GM10248 (cell line): ENCODE data around the gene PI3.
"Not testable (repeated sequence)": the region's sequence is repeated elsewhere in the genome, so short reads cannot be mapped to it uniquely, and the experiment has no call there.

ENCODE experiments used
- CTCF ChIA-PET: fragments of 300-600 bp; sonication (Branson Sonifier 250); formaldehyde crosslinking; extraction: SDS; loops from one replicate; lab custom pipeline; 2021; ENCODE audit warnings: antibody characterized with exemption; lab: Yijun Ruan, JAX
- POLR2A ChIA-PET: fragments of 350-650 bp; sonication (Branson Sonifier 250); formaldehyde crosslinking; extraction: SDS; loops from one replicate; lab custom pipeline; 2020; ENCODE audit warnings: antibody characterized with exemption; lab: Yijun Ruan, JAX
- DNase-seq: peaks from one replicate; pipeline ENCODE4 v3.0.0; 2012; ENCODE audit errors: extremely low spot score
- CTCF ChIP-seq: IDR thresholded peaks from 2 replicates; pipeline ENCODE4 v1.5.1; 2012; ENCODE audit warnings: mild to moderate bottlenecking, low read depth; ENCODE audit errors: extremely low read depth, missing control alignments, control extremely low read depth

Gene PI3

GRCh38 chr20:45174434-45175364 lies at the start of gene PI3:
Gene PI3, plus strand, starts transcription at chr20:45174902. Its CDS starts 21 bp downstream, at chr20:45174923.
- no peak for DNase-seq
- ChIA-PET POLR2A (no interaction called here), CTCF (interaction anchor here (1.4 kb wide), 1 partner anchor 13 kb away, joined by 4 read pairs; no protein-coding TSS in a partner anchor)
- no peak for TF ChIP-seq CTCF

GRCh38 chr20:45128099-45128498 lies 46.6 kb upstream of the PI3 start:
- TF ChIP-seq CTCF: no peak
- POLR2A ChIA-PET: no interaction called here
- no peak for DNase-seq
- CTCF ChIA-PET: interaction anchor here (1.1 to 1.7 kb wide), 3 partner anchors 8 to 18 kb away, joined by 3 to 4 read pairs (median 3); no protein-coding TSS in a partner anchor

GRCh38 chr20:45136911-45137310 lies 37.8 kb upstream of the PI3 start:
- ChIA-PET CTCF (interaction anchor here (0.9 kb wide), 1 partner anchor 9 kb away, joined by 3 read pairs; no protein-coding TSS in a partner anchor), POLR2A (no interaction called here)
- no peak for DNase-seq
- no peak for TF ChIP-seq CTCF

GRCh38 chr20:45138561-45139300 lies 36.0 kb upstream of the PI3 start:
- ChIA-PET POLR2A (no interaction called here), CTCF (interaction anchor here (0.6 to 3.1 kb wide), 12 partner anchors 8 to 163 kb away, joined by 3 to 24 read pairs (median 4); no protein-coding TSS in a partner anchor)
- DNase-seq: peak; percentile 46
- TF ChIP-seq CTCF: peak; percentile 50

- DNase-seq, POLR2A ChIA-PET: not testable (repeated sequence)
- CTCF ChIA-PET: interaction anchor here (0.6 to 3.1 kb wide), 11 partner anchors 9 to 632 kb away, joined by 3 to 24 read pairs (median 3); no protein-coding TSS in a partner anchor
These were observed 34.8 kb upstream of the PI3 start for GRCh38 chr20:45139733-45140375.

GRCh38 chr20:45140836-45141235 lies 33.9 kb upstream of the PI3 start:
- CTCF ChIA-PET: interaction anchor here (1.2 to 3.1 kb wide), 3 partner anchors 25 to 631 kb away, joined by 3 to 24 read pairs (median 3); no protein-coding TSS in a partner anchor
- no peak for TF ChIP-seq CTCF
- DNase-seq: no peak
- POLR2A ChIA-PET: no interaction called here
